Spinal cord (tissue), 10 donors: Measurements from ENCODE around the gene DMWD. TPM values are rescaled to one million over a fixed set of nuclear protein-coding genes. Genes with fewer than 3 reads are reported as not detected.

Experiments used
- DNase-seq, 6 donors: peaks; one replicate each; pipeline versions ENCODE4 v3.0.0 to v3.0.0-alpha.2; 2013 to 2015; ENCODE audit warnings: low spot score in 6 of 6, low read depth in 4 of 6
- H3K27ac ChIP-seq: one replicate; pipeline ENCODE4 v1.5.1; 2013; ENCODE audit warnings: low read depth, low read length, control low read depth
- H3K27me3 ChIP-seq: one replicate; pipeline ENCODE4 v1.6.1; 2013; ENCODE audit warnings: low read length; ENCODE audit not compliant: control insufficient read depth, insufficient read depth
- H3K36me3 ChIP-seq: one replicate; pipeline ENCODE4 v1.6.1; 2013; ENCODE audit warnings: low read length; ENCODE audit not compliant: control insufficient read depth, insufficient read depth
- H3K4me1 ChIP-seq: one replicate; pipeline ENCODE4 v1.6.1; 2013; ENCODE audit warnings: low read length; ENCODE audit not compliant: control insufficient read depth, insufficient read depth
- H3K4me3 ChIP-seq: one replicate; pipeline ENCODE4 v1.5.1; 2013; ENCODE audit warnings: low read depth, low read length, control low read depth
- H3K9me3 ChIP-seq: one replicate; pipeline ENCODE4 v1.6.1; 2013; ENCODE audit warnings: low read length; ENCODE audit not compliant: control insufficient read depth, insufficient read depth
- WGBS: methylation state at CpG from one replicate; pipeline ENCODE4 v1.1.5; 2013; ENCODE audit warnings: missing lambda C conversion rate; ENCODE audit not compliant: insufficient coverage; 5-methylcytosine and 5-hydroxymethylcytosine counted together
- polyA plus RNA-seq, 2 donors: library from polyadenylated mRNA; unstranded; fragments of 120-200 nt; gene quantifications; one replicate each; pipeline ENCODE4 v1.2.1, GENCODE V29; 2013; ENCODE audit not compliant: insufficient read length in 2 of 2
- total RNA-seq, 2 donors: library from RNA; depleted of rRNA in 1 of 2; stranded (reverse); fragments of 120-200 nt in 1 of 2; fragments of >200 nt in 1 of 2; gene quantifications; one replicate each; pipeline versions ENCODE4 v1.2.3 to v1.2.4, GENCODE V29; 2013 to 2014
- donor health status: healthy.

DMWD gene
- total and polyA plus RNA-seq, 4 donors, result 27.0 to 101 (median 62.8) TPM

GRCh38 chr19:45745606-45746005 is 47.0 kb downstream of the DMWD start:
- no peaks in the 10 kb centered on the region for H3K27me3 ChIP-seq
- WGBS, result 91% methylated on average over 6 of the region's 6 CpGs

GRCh38 chr19:45742969-45743368 is 49.7 kb downstream of the DMWD start:
- no peaks in the 10 kb centered on the region for H3K4me1 ChIP-seq
- 60% methylated on average over 2 of the region's 4 CpGs for WGBS
- H3K27me3 ChIP-seq, result no peaks in the 10 kb centered on the region
- no peak overlapping the region for H3K4me3 ChIP-seq
- no peaks in the 10 kb centered on the region for H3K9me3 ChIP-seq
- no peak overlapping the region for H3K27ac ChIP-seq
- DNase-seq, result no peak
- H3K36me3 ChIP-seq, result no peaks in the 10 kb centered on the region

More at GRCh38 chr19:45745606-45746005, 47.0 kb downstream of the DMWD start:
- Histone ChIP-seq H3K4me1 (no peaks in the 10 kb centered on the region), H3K4me3 (no peak overlapping the region), H3K27ac (no peak overlapping the region), H3K36me3 (no peaks in the 10 kb centered on the region), H3K9me3 (no peaks in the 10 kb centered on the region)
- DNase-seq, result no peak

- H3K27me3 ChIP-seq, result no peaks in the 10 kb centered on the region
- H3K4me3 ChIP-seq, result no peak overlapping the region
- DNase-seq, result no peak
- no peaks in the 10 kb centered on the region for H3K4me1 ChIP-seq
- H3K9me3 ChIP-seq, result no peaks in the 10 kb centered on the region
- 100% methylated on average over 6 of the region's 10 CpGs for WGBS
- no peak overlapping the region for H3K27ac ChIP-seq
- no peaks in the 10 kb centered on the region for H3K36me3 ChIP-seq
These were observed 52.9 kb downstream of the DMWD start for GRCh38 chr19:45739498-45740439.

GRCh38 chr19:45733160-45733810 is 59.4 kb downstream of the DMWD start, which contains the start of gene MEIOSIN:
Gene MEIOSIN (plus strand): TSS chr19:45733439. CDS start chr19:45735377, 1,938 bp downstream.
- DNase-seq, result no peak
- H3K4me3 ChIP-seq, result no peak within 1 kb of the TSS
- WGBS, result 89% methylated on average over 59 of the region's 59 CpGs
- H3K36me3 ChIP-seq, result no peaks in the 10 kb centered on the region
- H3K4me1 ChIP-seq, result peaks cover 20% of the 10 kb centered on the region
- no peak within 1 kb of the TSS for H3K27ac ChIP-seq
- H3K9me3 ChIP-seq, result no peaks in the 10 kb centered on the region
- no peaks in the 10 kb centered on the region for H3K27me3 ChIP-seq

Other genes starting within 250 kb of the DMWD start
- 1 to 10 TPM; 3.9 to 5.8 TPM for gene OPA3, start 208.0 kb downstream of the DMWD start, total RNA-seq
- gene OPA3, start 208.0 kb downstream of the DMWD start, polyA plus RNA-seq, result 10 to 100 TPM in 1 of 2 donors, 1 to 10 TPM in 1; 9.3 to 11.0 TPM
- gene GPR4, start 190.6 kb downstream of the DMWD start, total RNA-seq, result 1 to 10 TPM in 1 of 2 donors, under 1 TPM in 1; 0.30 to 1.2 TPM
- 1 to 10 TPM; 1.7 to 3.1 TPM for gene GPR4, start 190.6 kb downstream of the DMWD start, polyA plus RNA-seq
- 10 to 100 TPM; 37.6 to 92.6 TPM for gene EML2, start 153.4 kb downstream of the DMWD start, total RNA-seq
- gene EML2, start 153.4 kb downstream of the DMWD start, polyA plus RNA-seq, result 100 to 1,000 TPM; 107 to 135 TPM
- under 1 TPM; 0.30 to 0.55 TPM for gene GIPR, start 124.6 kb downstream of the DMWD start, total RNA-seq
- 1 to 10 TPM; 1.4 to 1.9 TPM for gene GIPR, start 124.6 kb downstream of the DMWD start, polyA plus RNA-seq
- gene SNRPD2, start 100.9 kb downstream of the DMWD start, total RNA-seq, result 100 to 1,000 TPM; 170 to 393 TPM
- gene SNRPD2, start 100.9 kb downstream of the DMWD start, polyA plus RNA-seq, result 100 to 1,000 TPM; 251 to 270 TPM
- 1 to 10 TPM; 4.3 to 5.2 TPM for gene QPCTL, start 100.2 kb downstream of the DMWD start, total RNA-seq
- 10 to 100 TPM; 11.6 to 16.8 TPM for gene QPCTL, start 100.2 kb downstream of the DMWD start, polyA plus RNA-seq
- gene FBXO46, start 61.9 kb downstream of the DMWD start, total RNA-seq, result 10 to 100 TPM in 1 of 2 donors, 1 to 10 TPM in 1; 3.5 to 11.0 TPM
- 10 to 100 TPM; 11.4 to 13.6 TPM for gene FBXO46, start 61.9 kb downstream of the DMWD start, polyA plus RNA-seq
- not detected for gene MEIOSIN, start 59.4 kb downstream of the DMWD start, total RNA-seq
- not detected for gene MEIOSIN, start 59.4 kb downstream of the DMWD start, polyA plus RNA-seq
- 10 to 100 TPM in 1 of 2 donors, 1 to 10 TPM in 1; 4.1 to 20.2 TPM for gene SIX5, start 23.6 kb downstream of the DMWD start, total RNA-seq
- gene SIX5, start 23.6 kb downstream of the DMWD start, polyA plus RNA-seq, result 10 to 100 TPM; 11.2 to 17.5 TPM
- 10 to 100 TPM; 16.5 to 35.4 TPM for gene DMPK, start 10.4 kb downstream of the DMWD start, total RNA-seq
- gene DMPK, start 10.4 kb downstream of the DMWD start, polyA plus RNA-seq, result 100 to 1,000 TPM; 113 to 155 TPM
- gene RSPH6A, start 22.5 kb upstream of the DMWD start, total RNA-seq, result under 1 TPM in 1 of 2 donors, not detected in 1; 0.11 TPM
- gene RSPH6A, start 22.5 kb upstream of the DMWD start, polyA plus RNA-seq, result under 1 TPM in 1 of 2 donors, not detected in 1; 0.09 TPM
- gene SYMPK, start 70.3 kb upstream of the DMWD start, total RNA-seq, result 10 to 100 TPM; 23.2 to 39.6 TPM
- 10 to 100 TPM; 51.4 to 63.9 TPM for gene SYMPK, start 70.3 kb upstream of the DMWD start, polyA plus RNA-seq
- gene FOXA3, start 71.5 kb upstream of the DMWD start, total RNA-seq, result not detected
- gene FOXA3, start 71.5 kb upstream of the DMWD start, polyA plus RNA-seq, result not detected
- 10 to 100 TPM; 18.7 to 28.1 TPM for gene IRF2BP1, start 93.3 kb upstream of the DMWD start, total RNA-seq
- gene IRF2BP1, start 93.3 kb upstream of the DMWD start, polyA plus RNA-seq, result 10 to 100 TPM; 32.1 to 34.0 TPM
- gene MYPOP, start 109.8 kb upstream of the DMWD start, total RNA-seq, result 1 to 10 TPM; 1.3 to 2.5 TPM
- 10 to 100 TPM; 10.9 to 13.6 TPM for gene MYPOP, start 109.8 kb upstream of the DMWD start, polyA plus RNA-seq
- gene NANOS2, start 121.9 kb upstream of the DMWD start, total RNA-seq, result under 1 TPM in 1 of 2 donors, not detected in 1; 0.11 TPM
- under 1 TPM; 0.15 to 0.21 TPM for gene NANOS2, start 121.9 kb upstream of the DMWD start, polyA plus RNA-seq
- gene NOVA2, start 181.0 kb upstream of the DMWD start, total RNA-seq, result 1 to 10 TPM; 5.4 to 5.7 TPM
- 10 to 100 TPM; 49.3 to 52.4 TPM for gene NOVA2, start 181.0 kb upstream of the DMWD start, polyA plus RNA-seq
- gene CCDC61, start 202.6 kb upstream of the DMWD start, total RNA-seq, result 10 to 100 TPM in 1 of 2 donors, 1 to 10 TPM in 1; 9.4 to 13.7 TPM
- gene CCDC61, start 202.6 kb upstream of the DMWD start, polyA plus RNA-seq, result 10 to 100 TPM; 15.7 to 21.3 TPM
- gene PGLYRP1, start 230.2 kb upstream of the DMWD start, total RNA-seq, result 1 to 10 TPM in 1 of 2 donors, not detected in 1; 5.5 TPM
- 1 to 10 TPM in 1 of 2 donors, under 1 TPM in 1; 0.49 to 3.3 TPM for gene PGLYRP1, start 230.2 kb upstream of the DMWD start, polyA plus RNA-seq
- 1 to 10 TPM; 1.6 to 3.3 TPM for gene IGFL4, start 248.2 kb upstream of the DMWD start, total RNA-seq
- 10 to 100 TPM in 1 of 2 donors, 1 to 10 TPM in 1; 8.1 to 12.0 TPM for gene IGFL4, start 248.2 kb upstream of the DMWD start, polyA plus RNA-seq